HG02981 (cell line): ENCODE data around the gene FDXR.

ENCODE experiments used
- ATAC-seq: cut with Tn5 transposase; IDR thresholded peaks from one replicate; pipeline ENCODE4 v1.9.1; 2021; ENCODE audit warnings: mild to moderate bottlenecking, moderate library complexity; ENCODE audit not compliant: unreplicated experiment

FDXR gene

GRCh38 chr17:74900208-74900607 lies 27.4 kb upstream of the FDXR start:
- ATAC-seq, result no peak

DNA sequence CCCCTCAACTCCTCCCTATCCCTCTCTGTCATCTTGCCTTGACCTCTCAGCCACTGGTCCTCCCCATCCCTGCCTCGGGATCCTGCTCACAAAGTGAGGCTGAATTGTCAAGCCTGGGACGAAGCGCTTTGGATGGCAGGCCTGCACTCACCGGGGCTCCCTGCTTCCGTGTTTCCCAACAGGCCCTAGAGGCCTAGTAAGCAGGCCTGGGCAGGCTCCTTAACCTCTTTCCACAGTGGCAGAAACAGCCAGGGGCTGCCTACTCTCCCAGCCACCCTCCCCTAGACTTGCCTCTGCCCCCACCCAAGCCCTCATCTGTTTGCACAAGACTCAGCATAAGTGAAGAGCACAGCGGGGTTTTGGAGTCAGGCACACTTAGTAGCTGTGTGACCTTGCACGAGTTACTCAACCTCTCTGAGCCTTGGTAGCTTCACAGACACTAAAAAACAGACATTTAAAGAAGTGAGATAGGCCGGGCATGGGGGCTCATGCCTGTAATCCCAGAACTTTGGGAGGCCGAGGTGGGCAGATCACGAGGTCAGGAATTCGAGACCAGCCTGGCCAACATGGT lies 25.7 kb upstream of the FDXR start:
- no peak for ATAC-seq

- ATAC-seq, result no peak
These were observed 21.3 kb upstream of the FDXR start for GRCh38 chr17:74893936-74894671.

- ATAC-seq, result no peak
These were observed 20.4 kb upstream of the FDXR start, which contains the start of gene FADS6 for GRCh38 chr17:74892974-74893911. TSS of gene FADS6 (minus strand) at chr17:74893633. CDS start at chr17:74893595, 38 bp downstream.

DNA sequence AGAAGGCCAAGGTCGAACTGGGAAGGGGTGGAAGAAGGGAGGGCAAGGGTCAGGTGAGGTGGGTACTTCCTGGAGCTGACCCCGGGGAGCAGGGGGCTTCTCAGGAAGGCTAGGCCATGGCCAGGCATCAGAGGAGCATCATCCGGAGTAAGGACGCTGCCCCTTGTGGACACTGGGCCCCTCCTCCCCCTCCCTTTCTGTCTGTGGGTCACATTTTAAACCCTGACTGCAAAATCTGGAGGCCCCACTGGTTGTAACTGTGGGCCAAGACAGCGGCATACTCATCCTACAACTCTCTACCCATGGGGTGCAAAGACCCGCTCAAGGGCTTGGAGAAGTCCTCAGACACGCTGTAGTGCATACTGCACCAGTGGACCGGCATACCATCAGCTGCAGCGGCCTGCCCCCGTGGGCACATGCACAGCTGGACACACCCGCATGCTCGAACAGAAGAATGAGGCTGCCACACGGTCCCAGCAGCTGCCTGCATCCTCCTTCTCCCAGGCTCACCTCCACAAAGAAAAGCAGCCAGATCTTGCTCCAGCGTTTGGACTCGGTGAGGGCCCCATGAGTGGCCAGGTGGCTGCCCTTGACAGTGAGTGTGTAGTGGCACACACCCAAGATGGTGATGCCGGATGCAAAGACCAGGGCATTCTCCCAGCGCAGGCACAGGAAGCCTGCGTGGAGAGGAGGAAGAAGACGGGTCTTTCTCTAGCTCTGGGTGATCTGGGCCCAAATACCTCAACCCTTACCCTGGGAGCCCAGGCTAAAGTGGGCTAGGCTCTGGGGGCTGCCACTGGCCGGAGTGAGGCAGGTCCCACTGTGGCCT lies 19.4 kb upstream of the FDXR start:
- no peak for ATAC-seq

- no peak for ATAC-seq
These were observed 17.8 kb upstream of the FDXR start for GRCh38 chr17:74890554-74890953.

- ATAC-seq, result no peak
These were observed 15.7 kb upstream of the FDXR start for GRCh38 chr17:74888469-74888868.

DNA sequence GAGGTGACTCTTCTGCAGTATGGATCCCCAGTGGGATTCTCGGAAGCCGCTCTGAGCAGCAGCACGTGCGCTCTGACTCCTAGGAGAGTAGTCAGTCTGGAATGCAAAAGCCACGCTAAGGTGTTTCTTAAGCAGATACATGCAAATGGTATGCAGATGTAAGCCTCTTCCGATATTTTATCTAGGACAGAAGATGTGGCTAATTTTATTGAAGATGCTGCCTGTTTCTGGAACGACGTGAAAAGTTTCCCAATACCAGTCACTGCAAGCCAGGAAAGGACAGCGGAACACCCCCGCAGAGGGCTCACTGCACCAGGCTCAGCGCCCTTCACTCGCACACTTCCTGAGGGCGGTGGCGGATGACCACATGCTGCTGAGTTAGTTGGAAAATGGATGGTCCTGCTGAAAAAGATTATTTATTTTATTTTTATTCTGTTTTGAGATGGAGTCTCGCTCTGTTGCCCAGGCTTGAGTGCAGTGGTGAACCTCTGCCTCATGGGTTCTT lies 10.5 kb upstream of the FDXR start:
- no peak for ATAC-seq

- ATAC-seq, result no peak
These were observed 9.9 kb upstream of the FDXR start for GRCh38 chr17:74882517-74883240.

DNA sequence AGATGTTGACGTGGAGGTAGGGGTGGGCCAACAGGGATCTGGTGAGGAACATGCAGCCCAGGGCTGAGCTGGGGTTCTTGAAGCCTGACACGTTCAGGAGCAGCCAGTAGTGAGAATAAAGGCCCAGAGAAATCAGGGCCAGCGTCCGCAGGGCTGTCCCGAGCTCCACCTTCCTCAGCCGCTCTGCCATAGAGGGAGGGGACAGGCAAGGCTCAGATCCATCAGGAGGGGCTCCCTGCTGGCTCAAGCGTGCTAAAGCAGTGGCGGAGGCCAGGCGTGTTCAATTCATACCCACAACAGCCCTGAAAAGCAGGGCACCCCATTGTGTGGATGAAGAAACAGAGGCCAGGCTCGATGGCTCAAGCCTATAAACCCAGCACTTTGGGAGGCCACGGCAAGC lies 8.3 kb upstream of the FDXR start:
- ATAC-seq, result no peak

DNA sequence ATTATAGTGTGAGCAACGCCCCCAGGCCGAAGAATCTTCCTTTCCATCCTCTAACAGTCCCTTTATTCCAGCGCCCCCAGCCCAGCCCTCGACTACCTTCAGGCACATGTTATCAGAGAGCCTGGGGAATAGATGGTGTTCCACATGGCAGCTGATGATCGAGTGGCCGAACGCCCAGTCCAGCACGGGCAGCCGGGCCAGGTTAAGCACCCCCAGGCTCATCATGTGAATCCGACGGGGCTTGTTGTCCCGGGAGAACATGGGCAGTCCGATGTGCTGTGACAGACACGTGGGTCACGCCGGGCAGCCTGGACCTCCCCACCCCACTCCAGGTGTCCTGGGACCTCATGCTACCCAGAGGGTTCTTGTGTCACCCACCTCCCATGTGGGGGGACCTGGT lies 6.5 kb upstream of the FDXR start:
- ATAC-seq, result no peak

DNA sequence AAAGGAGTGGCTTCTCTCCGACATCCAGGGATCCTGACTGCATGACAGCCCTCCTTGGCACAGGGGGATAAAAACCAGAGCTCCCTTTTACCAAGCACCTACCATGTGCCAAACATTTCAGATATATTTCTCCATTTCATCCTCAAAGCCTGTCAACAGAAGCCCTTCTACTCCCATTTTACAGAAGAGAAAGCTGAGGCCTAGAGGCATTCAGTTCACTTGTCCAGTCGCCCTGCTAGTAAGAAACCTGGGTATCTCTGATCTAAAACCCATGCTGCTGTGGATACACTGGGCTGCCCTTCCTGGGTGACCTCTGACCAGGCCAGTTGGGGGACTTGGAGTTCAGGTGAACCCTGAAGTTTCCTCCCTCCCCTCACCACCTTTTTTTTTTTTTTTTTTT lies 5.9 kb upstream of the FDXR start:
- no peak for ATAC-seq

DNA sequence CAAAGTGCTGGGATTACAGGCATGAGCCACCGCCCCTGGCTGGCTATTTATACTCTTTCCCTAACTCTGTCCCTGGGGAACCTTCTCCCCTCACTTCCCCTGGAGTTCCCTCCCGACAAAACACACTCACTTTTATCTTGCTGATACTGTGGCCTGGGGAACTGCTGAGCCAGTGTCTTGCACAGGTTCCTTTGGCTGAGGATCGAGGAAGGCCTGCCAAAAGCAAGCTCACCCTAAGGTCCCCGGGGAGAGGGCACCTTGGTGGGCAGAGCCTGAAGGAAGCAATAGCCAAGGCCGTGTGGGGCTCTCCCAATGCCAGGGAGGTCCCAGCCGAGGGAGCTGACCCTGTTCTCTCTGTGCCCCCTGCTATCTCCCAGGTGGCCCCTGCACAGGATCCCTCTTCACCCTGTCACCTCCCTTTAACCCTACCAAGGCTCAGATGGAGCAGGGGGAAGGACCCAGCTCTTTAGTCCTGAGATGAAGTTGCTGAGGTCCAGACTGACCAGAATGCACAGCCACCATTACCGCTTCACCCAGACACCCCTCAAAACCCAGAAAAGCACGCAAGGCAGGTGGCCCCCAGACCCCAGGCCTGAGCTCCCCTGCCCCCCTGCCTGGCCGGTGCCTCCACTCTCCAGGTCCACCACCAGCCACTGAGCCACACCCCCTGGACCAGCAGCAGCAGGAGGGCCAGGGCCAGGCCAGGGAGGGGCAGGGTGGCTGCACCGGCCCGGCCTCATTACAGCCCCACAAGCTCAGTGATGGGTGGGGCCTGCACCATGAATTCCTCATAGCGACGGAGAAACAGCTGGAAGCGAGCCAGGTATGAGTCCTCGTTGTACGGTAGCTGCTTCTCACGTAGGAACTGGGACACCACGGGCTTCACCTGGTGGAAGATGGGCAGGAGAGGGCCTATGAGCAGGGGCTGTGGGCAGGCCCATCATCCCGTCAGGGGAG lies 5.1 kb upstream of the FDXR start:
- no peak for ATAC-seq

DNA sequence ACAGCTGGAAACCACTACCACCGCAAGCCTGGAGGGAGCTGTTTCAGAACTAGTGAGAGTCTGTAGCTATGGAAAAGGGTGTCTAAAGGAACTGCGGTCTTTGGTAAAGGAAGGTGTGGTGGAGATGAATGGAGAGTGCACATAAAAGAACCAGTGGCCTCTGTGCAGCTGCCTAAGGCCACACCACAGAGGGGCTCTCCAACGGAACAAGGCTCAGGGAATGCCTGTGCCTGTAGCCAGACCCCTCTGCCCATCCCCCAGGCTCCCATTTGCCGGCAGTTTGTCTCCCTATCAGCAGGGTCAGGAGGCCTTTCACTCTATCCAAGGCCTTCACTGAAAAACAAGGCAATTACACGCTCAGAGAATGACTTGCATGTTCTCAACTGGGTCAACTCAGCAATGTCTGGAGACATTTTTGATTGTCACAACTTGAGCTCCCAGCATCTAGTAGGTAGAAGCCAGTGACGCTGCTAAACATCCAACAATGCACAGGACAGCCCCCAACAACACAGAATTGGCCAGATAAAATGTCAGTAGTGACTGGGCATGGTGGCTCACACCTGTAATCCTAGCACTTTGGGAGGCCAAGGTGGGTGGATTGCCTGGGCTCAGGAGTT lies 3.3 kb upstream of the FDXR start:
- no peak for ATAC-seq

DNA sequence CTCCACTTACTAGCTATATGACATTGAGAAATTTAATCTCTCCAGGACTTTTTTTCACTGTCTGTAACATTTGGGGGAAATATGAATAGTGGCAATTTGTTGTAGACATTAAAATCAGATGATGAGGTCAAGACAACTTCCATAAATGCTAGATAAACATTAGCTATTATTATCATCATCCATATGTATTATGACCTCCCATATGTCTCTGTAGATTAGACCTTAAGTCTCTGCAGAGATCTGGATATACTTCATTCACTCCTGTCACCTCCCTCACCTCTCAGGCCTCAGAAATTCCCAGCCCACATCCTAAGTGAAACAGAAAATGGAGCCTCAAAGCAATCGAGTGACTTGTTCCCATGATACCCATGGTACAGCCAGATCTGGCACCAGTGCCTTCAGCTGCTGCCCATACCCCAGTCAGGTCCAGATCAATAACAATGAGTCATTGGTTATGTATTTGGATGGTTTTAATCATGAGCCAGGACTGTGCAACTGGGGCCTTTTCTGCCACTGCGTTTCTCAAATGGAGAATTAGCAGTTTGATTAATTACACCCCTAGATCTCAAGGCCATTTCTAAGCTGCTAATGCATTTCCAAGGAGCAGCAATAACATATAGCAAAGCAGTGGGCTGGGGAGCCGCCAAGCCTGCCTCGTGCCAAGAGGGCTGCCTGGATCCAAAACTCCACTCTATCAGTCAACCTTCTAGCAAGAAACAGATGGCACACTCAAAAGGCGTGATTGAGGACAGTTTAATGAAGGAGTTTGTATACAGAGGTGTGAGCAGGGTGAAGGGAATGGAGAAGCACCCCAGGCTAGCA lies 2.6 kb upstream of the FDXR start:
- ATAC-seq, result no peak

DNA sequence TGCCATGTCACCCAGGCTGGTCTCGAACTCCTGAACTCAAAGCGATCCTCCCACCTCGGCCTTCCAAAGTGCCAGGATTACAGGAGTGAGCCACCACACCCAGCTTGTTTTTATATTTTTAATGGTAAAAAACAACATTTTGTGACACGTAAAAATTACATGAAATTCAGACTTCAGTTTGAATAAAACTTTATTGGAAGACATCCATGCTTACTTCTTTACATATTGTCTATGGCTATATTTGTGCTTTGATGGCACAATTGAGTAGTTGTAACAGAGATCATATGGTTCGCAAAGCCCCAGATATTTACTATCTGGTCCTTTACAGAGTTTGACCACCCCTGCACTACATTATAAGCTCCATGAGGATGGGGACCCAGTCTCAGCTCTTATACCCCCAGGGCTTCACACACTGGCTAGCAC lies 1.8 kb upstream of the FDXR start:
- ATAC-seq, result no peak

GRCh38 chr17:74873874-74874614 lies 1.2 kb upstream of the FDXR start:
- no peak for ATAC-seq
